AG20443 (cell line): Measurements from ENCODE around the gene MCM9.
A peak's percentile ranks its signal among the peaks of the same experiment; 100 is the strongest.

Experiments
- DNase-seq: peaks from one replicate; pipeline ENCODE4 v3.0.0; 2012; ENCODE audit warnings: low spot score, mixed read lengths

MCM9 gene

DNA sequence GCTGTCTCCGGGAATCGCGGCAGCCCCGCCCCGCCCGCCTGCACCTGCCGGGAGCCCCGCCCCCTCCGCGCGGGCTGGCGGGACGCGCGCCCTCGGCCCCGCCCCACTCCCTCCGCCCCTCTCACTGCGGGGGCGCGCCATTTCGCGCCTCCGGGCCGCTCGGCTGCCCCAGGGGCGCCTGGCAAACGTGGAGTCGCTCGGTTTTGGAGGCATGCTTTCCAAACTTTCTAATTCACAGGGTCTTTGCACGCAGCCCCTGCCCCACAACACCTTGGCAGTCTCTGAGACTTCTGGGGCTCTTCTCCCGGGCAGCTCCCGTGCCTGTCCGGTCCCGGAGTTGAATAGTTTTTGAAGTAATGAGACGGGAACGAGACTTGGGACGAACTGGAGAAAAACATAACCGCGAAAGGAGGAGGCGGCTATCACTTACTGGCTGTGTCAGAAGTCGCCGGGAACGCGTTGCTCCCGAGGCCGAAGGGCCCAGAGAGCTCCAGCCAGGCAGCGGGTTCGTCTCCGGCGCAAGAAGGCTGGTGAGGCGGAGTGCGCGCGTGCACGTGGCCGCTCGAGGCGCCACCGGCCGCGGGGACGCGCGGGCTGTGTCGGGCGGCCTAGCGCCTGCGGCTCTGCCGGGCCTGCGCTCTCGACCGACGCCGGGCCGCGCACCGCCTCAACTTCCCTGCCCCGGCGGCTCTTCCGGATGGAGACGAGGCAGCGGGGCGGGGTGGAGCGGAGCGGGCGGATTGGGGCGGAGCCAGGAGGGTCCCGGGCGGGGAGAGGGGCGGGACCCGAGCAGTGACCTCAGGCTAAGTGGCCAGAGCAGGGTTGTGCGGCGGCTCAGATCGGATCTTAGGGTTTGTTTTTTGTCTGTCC, at the start of gene MCM9:
Gene MCM9 (minus strand): TSS at position 699 of the 870 bp plus-strand sequence. CDS start 3,436 bp downstream, outside the sequence.
- DNase-seq: peak; percentile 97

DNA sequence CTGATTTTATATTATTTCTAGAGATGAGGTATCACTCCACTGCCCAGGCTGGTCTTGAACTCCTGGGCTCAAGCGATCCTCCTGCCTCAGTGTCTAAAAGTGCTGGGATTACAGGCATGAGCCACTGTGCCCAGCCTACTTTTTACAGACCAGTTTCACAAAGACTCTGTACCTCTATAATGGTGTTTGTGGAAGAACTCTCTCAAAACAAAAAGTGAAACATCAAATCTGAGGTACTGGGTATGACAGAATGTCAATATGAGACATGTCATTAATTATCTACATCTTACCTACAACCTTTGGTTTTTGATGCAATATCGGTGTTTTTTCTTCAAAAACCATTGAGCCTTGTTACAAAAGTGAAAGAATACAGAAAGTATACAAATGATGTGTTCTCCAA, 49.4 kb upstream of the MCM9 start:
- no peak for DNase-seq

DNA sequence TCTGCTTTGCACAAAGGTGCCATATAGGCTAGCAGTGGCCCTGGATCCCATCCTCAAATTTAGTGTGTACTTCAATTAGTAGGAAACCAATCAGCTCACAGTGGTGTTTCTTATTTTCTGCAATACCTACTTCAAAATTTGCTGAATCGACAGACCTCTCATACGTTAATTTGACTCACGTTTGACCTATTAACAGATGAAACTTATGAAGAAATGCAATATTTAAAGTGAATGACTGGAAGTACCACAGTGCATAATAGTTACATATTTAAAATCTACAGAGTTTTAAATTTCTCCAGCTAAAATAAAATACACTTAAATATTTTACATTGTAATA, 47.6 kb upstream of the MCM9 start:
- no peak for DNase-seq

DNA sequence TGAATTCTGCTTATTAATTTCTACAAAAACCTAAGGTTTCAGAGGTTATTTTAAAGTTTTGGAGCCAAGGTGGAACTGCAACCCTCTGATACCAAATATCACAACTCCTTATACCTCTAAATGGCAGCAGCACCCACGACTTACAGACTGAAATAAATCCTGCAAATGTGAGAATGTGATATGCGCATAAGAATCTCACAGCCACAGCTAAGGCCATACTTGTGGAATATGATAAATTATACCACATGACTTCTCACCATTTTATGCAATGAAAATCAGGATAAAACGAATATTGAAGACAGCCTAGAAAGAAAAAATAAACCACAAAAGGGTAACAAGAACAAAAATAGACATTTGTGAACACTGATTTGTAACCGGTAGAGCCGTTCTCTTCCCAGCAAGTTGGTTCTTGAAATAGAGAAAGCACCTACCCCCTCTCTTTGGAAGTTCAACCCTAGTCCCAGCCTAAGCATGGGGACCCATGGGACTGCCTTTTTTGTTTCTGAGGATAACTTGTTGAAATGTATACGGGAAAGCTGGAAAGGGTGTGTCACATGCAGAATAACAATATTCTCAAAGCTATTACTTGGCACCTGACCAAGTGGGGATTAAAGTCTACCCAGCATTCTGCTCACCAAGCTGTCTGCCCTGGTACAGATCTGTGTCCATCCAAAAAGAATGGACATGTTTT, 47.1 kb upstream of the MCM9 start:
- no peak for DNase-seq

DNA sequence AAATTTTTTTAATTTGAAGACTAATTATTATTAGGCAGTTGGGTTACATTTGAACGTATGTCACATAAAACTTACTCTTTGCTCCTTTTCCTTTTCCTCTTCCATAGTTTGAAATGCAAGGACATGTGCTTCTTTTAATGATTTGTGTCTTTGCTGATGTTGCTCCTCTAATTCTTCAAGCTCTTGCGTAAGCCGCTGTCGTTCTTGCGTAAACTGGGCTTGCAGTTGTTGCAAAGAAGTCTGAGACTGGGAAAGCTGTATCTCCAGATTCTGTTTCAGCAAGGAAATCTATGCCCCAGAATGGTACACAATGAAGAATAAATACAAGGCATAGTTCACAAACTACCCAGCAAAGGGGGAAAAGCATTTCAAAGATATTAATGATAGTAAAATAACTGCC, 45.1 kb upstream of the MCM9 start:
- DNase-seq: no peak

DNA sequence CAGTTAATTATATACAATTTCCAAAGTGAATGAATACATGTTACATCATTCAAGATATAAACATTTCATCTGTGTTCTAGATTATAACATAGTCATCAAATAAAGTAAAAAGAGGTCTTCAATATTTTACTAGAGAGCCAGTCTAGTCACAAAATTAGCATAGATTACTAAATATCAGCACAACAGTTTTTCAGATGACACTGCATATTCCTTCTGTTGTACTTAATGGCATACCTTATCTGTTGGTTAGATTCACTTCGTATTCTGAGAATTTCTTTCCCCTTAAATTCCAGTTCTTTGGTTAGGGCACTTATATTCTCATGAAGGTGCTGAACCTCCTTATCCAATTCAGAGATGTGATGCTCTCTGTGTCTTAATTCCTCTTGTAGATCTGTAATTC, 39.8 kb upstream of the MCM9 start:
- no peak for DNase-seq

DNA sequence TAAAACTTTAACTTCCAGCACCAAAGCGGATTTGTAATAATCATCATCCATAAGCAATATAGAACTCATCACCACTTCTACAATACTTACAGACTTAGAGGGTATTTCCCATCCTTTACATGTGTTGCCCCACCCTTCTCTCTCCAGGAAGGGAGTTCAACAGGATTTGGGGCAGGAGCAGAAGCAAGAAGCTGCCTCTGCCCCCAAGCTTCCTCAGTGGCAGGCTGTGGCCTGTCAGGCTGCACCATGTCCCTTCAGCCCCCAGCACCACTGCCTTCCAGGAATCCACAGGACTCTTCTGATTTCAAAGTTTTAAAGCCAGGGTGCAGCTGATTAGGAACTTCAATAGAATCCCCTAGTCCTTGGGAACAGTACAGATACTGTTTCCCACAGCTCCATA, 36.7 kb upstream of the MCM9 start:
- no peak for DNase-seq

DNA sequence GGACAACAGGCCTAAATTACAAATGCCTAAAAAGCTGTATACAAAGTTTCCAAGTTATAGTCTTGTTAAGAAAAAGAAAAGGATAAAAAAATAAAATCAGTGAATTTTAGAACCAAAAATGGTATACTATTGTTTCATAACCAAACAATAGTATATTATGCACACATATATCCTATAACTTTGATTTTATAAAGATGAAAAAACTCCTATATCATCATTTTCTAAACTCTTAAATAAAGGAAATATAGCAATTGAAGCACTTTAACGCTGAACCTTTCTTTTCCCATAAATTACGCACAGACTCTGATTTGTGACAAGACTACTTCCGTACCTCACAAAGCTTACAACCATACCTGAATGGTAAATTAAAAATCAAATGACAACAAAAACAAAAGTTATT, 35.9 kb upstream of the MCM9 start:
- no peak for DNase-seq

DNA sequence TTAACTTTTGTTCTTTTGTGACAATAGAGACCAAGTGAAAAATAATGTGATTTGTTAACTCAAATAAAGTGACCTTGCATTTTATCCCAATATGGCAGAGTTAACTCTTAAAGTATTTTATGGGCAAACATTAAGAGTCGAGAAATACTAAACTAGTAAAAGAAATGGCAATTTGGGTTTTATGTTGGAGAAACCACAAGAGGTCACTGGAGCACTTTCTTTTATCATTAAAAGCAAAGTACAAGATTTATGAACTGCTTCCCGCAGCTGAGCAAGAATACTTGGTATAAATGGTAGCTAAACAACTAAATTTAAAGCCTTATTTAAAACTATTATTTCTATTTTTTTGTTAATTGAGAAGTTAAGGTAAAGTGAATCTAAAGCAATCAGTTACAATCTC, 33.5 kb upstream of the MCM9 start:
- no peak for DNase-seq

DNA sequence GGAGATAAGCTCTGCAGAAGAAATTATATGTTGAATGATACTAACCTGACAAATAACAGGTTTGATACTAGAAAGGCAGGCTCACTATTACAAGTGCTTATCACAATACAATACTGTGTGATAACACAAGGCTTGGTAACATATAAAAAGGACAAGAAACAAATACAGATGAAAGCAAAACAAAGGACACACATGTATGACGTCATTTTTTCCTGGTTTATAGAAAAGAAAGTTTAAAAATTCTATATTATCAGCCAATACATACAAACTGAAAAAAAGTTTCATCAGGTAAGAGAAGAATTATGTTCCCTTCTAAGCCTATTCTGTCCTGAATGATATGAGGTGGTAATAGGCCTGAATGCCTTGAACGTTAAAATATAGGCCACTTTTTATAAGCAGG, 32.3 kb upstream of the MCM9 start:
- no peak for DNase-seq

DNA sequence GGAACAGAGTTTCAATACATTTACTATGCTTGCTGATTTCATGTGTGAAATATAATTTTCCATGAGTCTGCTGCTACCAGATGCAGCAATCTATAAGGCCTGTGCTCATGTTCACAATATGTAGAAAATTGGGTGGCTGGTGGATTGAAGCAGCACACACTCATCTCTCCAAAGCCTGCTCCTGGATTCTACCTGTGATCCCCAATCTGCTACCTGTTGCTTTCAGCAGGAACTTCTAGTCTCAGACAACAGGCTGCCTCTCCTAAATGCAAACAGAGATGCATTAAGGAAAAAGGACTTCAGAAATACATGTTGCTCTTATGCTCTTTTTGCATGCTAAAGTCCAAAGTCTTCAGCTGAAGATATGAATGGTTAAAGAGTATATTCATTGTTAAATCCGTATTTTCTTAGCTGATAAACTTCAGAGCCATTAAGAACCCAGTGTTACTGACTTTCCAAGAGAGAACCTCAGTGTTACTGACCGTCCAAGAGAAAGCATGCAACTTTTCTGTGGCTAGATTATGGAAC, 30.9 kb upstream of the MCM9 start:
- DNase-seq: no peak

DNA sequence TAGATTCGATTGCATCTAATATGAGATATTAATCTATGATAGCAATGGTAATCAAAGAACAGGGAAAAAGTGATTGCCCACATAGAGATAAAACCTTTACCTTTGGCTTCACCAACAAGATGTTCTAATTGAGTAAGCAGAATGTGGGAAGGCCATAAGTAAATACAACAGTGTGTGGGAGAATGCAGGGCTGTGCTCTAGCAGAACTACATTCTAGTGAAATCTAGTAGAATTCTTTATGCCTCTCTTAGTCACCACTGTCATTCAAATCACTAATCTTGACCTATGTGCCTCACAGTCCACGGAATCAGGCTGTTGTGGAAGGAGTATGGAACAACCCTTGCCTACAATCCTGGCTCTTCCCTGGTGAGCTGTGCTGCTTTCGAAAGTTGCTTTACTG, 30.4 kb upstream of the MCM9 start:
- DNase-seq: no peak

DNA sequence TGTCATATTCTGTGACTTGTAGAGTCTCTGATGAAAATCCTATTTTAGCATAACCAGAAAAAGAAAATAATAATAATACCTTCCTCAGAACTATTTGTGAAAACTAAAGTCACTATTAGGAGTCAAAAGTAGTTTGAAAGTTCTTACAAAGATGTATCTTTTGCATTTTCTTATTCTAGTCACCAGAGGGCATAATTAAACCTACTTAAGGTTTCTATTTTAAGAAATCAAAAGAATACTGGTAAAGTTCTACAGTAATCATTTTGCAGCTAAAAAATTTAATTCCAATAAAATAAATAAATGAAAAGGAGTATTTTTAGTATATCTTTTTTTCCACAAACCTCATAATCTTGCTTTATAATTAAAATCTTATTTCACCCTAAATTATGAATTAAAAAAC, 28.0 kb upstream of the MCM9 start:
- DNase-seq: no peak

DNA sequence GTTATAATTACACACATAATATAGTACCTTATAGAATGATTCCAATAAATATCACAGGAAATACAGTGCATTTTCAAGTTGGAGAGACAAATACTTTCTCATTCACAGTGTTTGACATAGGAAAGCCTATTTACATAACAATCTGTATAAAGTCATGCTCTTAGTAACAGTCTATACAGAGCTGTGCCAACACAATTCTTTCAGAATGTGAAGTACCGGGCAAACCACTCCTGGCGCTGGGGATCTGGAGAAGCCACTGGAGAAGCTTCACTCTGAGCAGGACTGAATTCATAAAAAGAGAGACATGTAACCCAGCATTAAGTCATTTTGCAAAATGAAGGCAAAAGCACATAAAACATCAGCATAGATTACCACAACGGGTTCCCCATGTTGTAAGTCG, 24.9 kb upstream of the MCM9 start:
- no peak for DNase-seq

DNA sequence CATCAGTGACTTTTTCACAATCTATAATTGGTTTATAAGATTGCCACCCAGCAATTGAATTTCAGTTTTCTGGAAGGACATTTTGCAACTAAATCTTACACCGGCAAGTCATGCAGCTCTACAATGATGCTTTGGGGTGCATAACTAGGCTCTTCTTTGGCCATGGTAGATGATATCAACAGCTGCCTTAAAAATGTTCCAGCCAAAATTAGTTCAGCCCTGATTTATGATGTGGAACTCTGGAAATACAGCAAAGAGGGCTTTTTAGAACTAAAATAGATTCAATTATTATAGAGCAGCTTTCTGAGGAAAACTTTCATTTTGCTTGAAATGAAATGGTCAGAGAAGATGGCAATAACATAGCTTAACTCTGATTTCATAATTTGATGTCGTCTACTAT, 18.4 kb upstream of the MCM9 start:
- no peak for DNase-seq

DNA sequence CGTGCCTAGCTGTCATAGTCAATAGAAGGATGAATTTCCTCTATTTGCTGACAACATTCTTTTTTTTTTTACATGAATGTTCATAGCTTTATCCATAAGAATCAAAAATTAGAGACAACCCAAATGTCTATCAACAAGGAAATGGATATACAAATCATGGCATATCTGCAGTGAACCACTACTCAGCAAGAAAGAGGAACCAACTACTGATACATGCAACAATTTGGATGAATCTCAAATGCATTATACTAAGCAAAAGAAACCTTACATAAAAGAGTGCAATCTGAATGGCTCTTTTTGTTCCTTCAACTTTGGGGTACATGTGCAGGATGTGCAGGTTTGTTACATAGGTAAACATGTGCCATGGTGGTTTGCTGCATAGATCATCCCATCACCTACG, 17.7 kb upstream of the MCM9 start:
- DNase-seq: no peak

DNA sequence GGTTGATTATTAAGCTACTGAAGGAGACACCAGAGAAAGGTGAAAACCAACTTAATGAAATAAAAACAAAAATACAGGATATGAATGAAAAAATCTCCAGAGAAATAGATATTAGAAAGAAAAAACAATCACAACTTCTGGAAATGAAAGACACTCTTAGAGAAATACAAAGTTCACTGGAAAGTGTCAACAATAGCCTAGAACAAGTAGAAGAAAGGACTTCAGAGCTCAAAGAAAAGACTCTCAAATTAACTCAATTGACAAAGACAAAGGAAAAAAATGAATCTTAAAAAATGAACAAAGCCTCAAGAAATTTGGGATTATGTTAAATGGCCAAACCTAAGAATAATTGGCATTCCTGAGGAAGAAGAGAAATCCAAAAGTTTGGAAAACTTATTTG, 10.3 kb upstream of the MCM9 start:
- no peak for DNase-seq

DNA sequence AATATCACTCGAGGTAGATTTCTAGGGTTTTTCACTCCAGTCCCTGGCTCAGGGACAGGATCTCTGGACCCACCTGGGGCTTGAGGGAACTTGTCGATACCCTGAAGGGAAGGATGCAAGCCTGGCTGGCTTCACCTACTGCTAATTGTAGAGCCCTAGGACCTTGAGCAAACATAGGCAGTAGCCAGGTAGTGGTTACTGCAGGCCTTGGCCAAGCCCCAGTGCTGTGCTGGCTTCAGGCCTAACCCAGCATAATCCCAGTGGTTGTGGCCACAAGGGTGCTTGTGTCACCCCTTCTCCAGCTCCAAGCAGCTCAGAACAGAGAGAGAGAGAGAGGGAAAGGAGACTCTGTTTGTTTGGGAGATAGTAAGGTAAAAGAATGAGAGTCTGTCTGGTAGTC, 5.8 kb upstream of the MCM9 start:
- no peak for DNase-seq

DNA sequence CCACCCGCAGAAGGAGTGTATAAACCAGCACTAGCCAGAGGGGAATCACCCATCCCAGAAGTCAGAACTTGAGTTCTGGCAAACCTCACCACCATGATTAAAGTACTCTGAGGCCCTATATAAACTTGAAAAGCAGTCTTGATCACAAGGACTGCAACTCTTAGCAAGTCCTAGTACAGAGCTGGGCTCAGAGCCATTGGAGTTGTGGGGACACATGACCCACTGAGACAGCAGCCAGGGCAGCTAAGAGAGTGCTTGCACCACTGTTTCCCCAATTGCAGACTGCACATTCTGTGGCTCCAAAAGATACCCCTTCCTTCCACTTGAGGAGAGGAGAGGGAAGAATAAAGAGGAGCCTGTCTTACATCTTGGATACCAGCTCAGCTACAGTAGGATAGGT, 4.7 kb upstream of the MCM9 start:
- DNase-seq: no peak

DNA sequence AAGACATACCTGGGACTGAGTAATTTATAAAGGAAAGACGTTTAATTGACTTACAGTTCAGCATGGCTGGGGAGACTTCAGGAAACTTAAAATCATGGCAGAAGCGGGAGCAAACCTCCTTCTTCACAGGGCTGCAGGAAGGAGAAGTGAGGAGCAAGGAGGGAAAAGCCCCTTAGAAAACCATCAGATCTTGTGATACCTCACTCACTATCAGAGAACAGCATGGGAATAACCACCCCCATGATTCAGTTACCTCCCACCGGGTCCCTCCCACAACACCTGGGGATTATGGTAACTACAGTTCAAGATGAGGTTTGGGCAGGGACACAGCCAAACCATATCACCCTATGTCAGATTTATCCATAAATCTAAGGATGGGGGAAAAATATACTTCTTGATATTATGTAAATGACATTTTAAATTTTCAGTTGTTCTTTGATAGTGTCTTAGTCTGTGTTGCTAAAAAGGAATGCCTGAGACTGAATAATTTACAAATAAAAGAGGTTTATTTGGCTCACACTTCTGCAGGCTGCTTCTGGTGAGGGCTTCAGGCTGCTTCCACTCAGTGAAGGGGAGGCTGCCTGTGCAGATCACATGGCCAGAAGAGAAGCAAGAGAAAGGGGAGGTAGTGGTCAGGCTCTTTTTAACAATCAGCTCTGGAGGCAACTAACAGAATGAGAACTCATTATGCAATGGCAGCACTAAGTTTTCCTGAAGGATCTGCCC, 1.2 kb upstream of the MCM9 start:
- DNase-seq: no peak

DNA sequence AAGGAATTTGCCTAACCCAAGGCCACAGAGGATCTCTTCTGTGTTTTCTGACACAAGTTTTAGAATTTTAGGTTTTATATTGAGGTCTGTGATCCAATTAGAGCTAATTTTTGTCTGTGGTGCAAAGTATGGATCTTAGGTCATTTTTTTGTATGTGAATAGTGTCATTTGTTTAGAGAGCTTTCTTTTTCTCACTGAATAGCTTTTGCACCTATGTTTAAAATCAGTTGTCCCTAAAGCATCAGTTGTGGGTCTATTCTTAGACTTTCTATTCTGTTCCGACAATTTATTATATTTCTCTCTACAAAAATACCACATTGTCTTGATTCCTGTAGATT, 341 bp upstream of the MCM9 start:
- DNase-seq: no peak

DNA sequence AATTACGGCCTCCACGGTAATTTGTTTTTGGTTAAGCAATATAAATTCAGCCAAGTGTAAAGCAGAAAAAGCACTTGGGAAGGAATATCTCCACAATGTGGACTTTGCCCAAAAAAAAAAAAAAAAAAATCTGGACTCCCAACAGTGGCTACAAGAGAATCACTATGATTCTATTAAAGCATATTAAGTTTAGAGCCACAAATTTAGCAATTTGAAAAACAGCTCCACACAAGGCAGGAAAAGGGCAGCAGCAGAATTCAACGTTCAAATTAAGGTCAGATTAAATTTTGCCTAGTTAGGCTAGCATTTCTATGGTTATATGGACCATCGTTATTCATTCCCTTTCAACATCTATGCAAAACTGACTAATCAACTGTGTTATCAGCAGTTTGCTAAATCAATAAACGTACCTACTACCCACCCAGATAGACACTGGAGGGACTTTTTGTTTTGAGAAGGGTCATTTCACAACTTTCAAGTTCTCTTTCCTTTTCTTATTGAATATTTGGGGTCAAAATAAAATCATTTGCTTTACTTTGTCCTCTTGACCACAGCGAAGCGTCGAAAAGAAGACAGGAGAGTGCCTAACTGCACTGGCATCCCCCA, 1.0 kb downstream of the MCM9 start:
- no peak for DNase-seq

DNA sequence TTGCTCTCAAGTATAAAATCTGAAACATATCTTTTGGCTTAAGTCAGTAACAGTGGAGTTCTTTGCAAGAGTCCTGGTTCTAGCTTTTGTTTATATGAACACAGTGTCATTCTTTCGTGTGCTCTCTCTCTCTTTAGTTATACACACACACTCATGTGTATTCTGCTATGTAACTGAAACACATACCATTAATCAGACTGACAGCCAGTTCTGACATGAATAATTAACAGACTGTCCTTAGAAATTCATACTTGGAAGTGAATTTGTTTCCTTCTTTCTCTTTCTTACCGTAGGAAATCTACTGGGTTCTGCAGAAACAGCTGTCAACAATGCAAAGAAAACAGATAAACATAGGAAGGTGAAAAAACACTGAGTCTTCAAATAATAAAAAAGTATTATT, 2.5 kb downstream of the MCM9 start:
- DNase-seq: no peak
